Measurements from ENCODE around the gene GRHL1.
"Not testable (repeated sequence)": the region's sequence is repeated elsewhere in the genome, so short reads cannot be mapped to it uniquely, and the experiment has no call there.

GRHL1 gene

GRCh38 chr2:10027660-10028330, 76.3 kb downstream of the GRHL1 start:
- H3K4me3 ChIP-seq (ENCODE audit: low read length) = no peak overlapping the region
- DNase-seq (ENCODE audit: low read depth) = no peak
- no peak for TF ChIP-seq CTCF (conservative IDR thresholded peaks at IDR 0.05; ENCODE audit: low read depth, low read length)

DNA sequence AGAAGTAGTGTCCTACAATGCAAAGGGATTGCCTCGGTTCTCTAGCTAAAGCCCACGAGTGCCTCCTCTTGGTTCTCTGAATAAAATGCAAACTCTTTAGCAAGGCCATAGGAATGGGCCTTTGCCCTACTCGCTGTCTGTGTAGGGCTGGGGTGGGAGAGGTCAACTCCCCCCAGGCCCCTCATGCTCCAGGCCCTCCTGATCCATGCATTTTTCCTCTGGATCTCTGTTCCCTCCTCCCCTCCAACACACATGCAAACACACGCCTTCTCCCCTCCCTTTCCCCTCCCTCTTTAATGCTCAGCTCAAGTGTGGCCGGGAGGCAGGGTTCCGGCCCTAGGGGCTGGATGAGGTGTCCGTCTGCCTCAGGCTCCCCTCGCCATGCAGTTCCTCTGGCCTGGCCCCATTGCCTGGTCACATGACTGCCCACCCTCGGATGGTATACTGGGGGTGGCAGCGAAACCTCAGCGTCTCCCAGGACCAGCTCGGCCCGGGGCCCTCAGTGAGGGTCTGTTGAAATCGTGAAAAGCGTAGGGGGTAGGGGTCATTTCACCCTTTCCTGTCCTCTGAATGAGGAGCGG, 77.0 kb downstream of the GRHL1 start:
- no peak for DNase-seq (ENCODE audit: low read depth)
- H3K4me3 ChIP-seq (ENCODE audit: low read length) = no peak overlapping the region
- no peak for TF ChIP-seq CTCF (conservative IDR thresholded peaks at IDR 0.05; ENCODE audit: low read depth, low read length)

DNA sequence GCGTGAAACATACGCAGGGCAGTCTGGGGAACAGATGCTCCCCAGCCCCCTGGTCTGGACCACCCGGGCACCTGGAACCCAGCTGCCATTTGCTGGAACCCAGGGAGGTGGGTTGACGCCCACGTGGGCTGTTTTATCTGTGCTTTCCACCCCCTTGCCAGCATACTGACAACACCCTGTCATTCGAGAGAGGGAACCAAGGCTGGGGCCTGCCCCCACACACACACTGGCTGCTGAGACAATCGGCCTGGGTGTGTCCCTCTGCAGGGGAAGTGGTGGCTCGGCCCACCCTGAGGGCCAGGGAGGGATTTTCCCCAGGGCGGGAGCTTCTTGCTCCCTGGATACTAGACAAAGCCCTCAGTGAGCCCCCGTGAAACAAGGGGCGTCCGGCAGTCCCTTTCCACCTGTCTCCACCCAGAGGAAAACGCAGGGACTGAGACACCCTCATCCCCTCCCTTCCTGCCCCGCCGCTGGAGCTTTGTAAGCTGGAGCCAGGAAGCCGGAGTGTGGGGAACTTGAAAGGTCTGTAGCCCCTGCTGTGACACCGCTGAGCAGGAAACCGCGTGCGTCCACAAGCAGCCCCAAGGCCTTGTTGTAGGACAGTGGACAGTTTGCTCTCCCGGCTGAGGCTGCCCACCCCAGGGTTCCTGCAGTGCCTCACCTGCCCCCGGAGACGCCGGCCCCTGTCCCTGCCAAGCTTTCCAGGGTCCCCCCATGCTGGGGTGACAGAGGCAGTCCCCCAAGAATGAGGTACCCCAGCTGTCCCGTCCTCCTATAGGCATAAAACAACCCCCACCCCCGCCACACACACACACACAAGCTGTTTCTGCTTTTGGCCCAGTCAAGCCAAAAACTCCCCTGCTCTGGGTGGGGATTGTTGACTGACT, 77.7 kb downstream of the GRHL1 start:
- TF ChIP-seq CTCF (conservative IDR thresholded peaks at IDR 0.05; ENCODE audit: low read depth, low read length) = no peak
- H3K4me3 ChIP-seq (ENCODE audit: low read length) = no peak overlapping the region
- no peak for DNase-seq (ENCODE audit: low read depth)

- no peak for TF ChIP-seq CTCF (conservative IDR thresholded peaks at IDR 0.05; ENCODE audit: low read depth, low read length)
- H3K4me3 ChIP-seq (ENCODE audit: low read length) = no peak overlapping the region
- no peak for DNase-seq (ENCODE audit: low read depth)
These were observed 78.4 kb downstream of the GRHL1 start for GRCh38 chr2:10029875-10030223.

DNA sequence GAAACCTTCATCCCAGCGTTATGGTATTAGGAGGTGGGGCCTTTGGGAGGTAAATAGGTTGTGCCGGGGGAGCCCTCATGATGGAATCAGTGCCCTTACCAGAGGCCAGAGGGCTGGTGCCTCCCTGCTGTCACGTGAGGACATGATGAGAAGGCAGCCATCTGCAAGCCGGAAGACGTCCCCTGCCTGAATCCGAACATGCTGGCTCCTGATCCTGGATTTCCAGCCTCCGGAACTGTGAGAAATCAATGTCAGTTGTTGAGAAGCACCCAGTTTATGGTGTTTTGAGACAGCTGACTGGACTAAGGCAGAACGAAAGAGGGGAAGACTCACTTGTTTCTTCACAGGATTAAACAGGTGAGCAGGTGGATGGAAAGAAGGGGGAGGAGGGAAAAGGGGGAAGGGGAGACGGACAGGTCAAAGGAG, 78.8 kb downstream of the GRHL1 start:
- TF ChIP-seq CTCF (conservative IDR thresholded peaks at IDR 0.05; ENCODE audit: low read depth, low read length) = no peak
- no peak for DNase-seq (ENCODE audit: low read depth)
- H3K4me3 ChIP-seq (ENCODE audit: low read length) = no peak overlapping the region

- H3K4me3 ChIP-seq (ENCODE audit: low read length); DNase-seq (ENCODE audit: low read depth): not testable (repeated sequence)
These were observed 79.3 kb downstream of the GRHL1 start for GRCh38 chr2:10030798-10031197.

DNA sequence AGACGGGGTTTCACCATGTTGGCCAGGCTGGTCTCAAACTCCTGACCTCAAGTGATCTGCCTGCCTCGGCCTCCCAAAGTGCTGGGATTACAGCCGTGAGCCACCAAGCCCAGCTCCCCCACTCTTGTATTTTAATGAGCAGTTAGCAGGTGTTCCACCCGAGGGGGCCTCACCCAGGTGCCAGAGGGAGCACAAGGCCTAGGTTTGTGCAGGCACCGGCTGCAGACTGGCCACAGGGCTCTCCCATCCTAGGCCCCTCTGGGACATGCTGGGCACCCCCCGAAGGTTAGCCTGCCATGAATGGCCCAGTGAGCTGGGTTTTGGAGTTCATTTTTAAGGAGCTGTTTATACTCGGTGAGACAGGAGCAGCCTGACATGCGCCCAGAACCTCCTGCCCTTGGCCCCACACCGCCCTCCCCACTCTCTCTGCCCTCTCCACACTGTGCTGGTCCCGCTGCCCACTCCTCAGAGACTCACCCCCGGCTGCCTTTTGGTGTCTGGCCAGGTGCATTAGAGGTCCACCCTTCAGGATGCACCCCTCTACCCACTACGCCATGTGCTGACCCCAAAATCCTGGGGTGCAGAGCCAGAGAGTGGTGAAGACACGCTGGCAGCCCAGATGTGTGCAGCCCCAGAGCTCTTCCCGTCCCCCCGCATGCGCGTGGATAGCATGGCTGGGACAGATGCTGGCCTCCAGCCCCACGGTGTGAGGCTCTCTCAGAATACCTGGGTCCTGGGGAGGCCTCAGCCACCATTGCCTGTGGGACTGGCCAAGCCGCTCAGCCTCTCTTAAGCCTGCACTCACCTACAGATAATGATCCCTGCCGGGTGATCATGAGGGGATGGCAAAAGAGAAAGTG, 80.6 kb downstream of the GRHL1 start:
- no peak for TF ChIP-seq CTCF (conservative IDR thresholded peaks at IDR 0.05; ENCODE audit: low read depth, low read length)
- H3K4me3 ChIP-seq (ENCODE audit: low read length) = no peak overlapping the region
- no peak for DNase-seq (ENCODE audit: low read depth)
